Measurements from ENCODE around the gene L3MBTL3.
A peak's percentile ranks its signal among the peaks of the same experiment; 100 is the strongest.

The L3MBTL3 gene

GRCh38 chr6:130026859-130027258 lies 8.5 kb downstream of the L3MBTL3 start:
- FAIRE-seq, result no peak

GRCh38 chr6:130027948-130028347 lies 9.6 kb downstream of the L3MBTL3 start:
- DNase-seq (ENCODE audit: low spot score) (no peak), FAIRE-seq (no peak)

More at GRCh38 chr6:130026859-130027258, 8.5 kb downstream of the L3MBTL3 start:
- no peak for DNase-seq (ENCODE audit: low spot score)

- FAIRE-seq (no peak), DNase-seq (ENCODE audit: low spot score) (no peak)
Measured at GRCh38 chr6:130029163-130029562, 10.8 kb downstream of the L3MBTL3 start.

- no peak for DNase-seq (ENCODE audit: low spot score)
- FAIRE-seq, result no peak
Measured at GRCh38 chr6:130032758-130033340, 14.5 kb downstream of the L3MBTL3 start.

GRCh38 chr6:130033949-130034348 lies 15.6 kb downstream of the L3MBTL3 start:
- no peak for DNase-seq (ENCODE audit: low spot score)

GRCh38 chr6:130034378-130035146 lies 16.2 kb downstream of the L3MBTL3 start:
- no peak for FAIRE-seq
- DNase-seq (ENCODE audit: low spot score), result peak; percentile 25

More at GRCh38 chr6:130033949-130034348, 15.6 kb downstream of the L3MBTL3 start:
- no peak for FAIRE-seq

- no peak for DNase-seq (ENCODE audit: low spot score)
- no peak for FAIRE-seq
Measured at GRCh38 chr6:130035211-130035610, 16.8 kb downstream of the L3MBTL3 start.

GRCh38 chr6:130037207-130037811 lies 18.9 kb downstream of the L3MBTL3 start:
- FAIRE-seq, result no peak
- DNase-seq (ENCODE audit: low spot score), result peak; percentile 12

GRCh38 chr6:130041594-130041993 lies 23.2 kb downstream of the L3MBTL3 start:
- FAIRE-seq, result no peak
- no peak for DNase-seq (ENCODE audit: low spot score)

- no peak for FAIRE-seq
- DNase-seq (ENCODE audit: low spot score), result no peak
Measured at GRCh38 chr6:130043344-130043743, 25.0 kb downstream of the L3MBTL3 start.

- DNase-seq (ENCODE audit: low spot score) (no peak), FAIRE-seq (no peak)
Measured at GRCh38 chr6:130045622-130046021, 27.2 kb downstream of the L3MBTL3 start.

GRCh38 chr6:130046671-130047070 lies 28.3 kb downstream of the L3MBTL3 start:
- FAIRE-seq, result no peak
- no peak for DNase-seq (ENCODE audit: low spot score)

GRCh38 chr6:130047088-130047995 lies 29.0 kb downstream of the L3MBTL3 start:
- FAIRE-seq, result no peak
- no peak for DNase-seq (ENCODE audit: low spot score)

- no peak for DNase-seq (ENCODE audit: low spot score)
- no peak for FAIRE-seq
Measured at GRCh38 chr6:130050230-130050629, 31.8 kb downstream of the L3MBTL3 start.

- FAIRE-seq, result no peak
- no peak for DNase-seq (ENCODE audit: low spot score)
Measured at GRCh38 chr6:130054725-130055124, 36.3 kb downstream of the L3MBTL3 start.

- no peak for DNase-seq (ENCODE audit: low spot score)
- no peak for FAIRE-seq
Measured at GRCh38 chr6:130055271-130055670, 36.9 kb downstream of the L3MBTL3 start.

- FAIRE-seq (no peak), DNase-seq (ENCODE audit: low spot score) (no peak)
Measured at GRCh38 chr6:130057495-130057894, 39.1 kb downstream of the L3MBTL3 start.

- FAIRE-seq (no peak), DNase-seq (ENCODE audit: low spot score) (no peak)
Measured at GRCh38 chr6:130063806-130064205, 45.4 kb downstream of the L3MBTL3 start.

- FAIRE-seq, result no peak
- no peak for DNase-seq (ENCODE audit: low spot score)
Measured at GRCh38 chr6:130065609-130066156, 47.3 kb downstream of the L3MBTL3 start.

GRCh38 chr6:130069485-130069884 lies 51.1 kb downstream of the L3MBTL3 start:
- no peak for FAIRE-seq

GRCh38 chr6:130070326-130070725 lies 51.9 kb downstream of the L3MBTL3 start:
- no peak for FAIRE-seq

More at GRCh38 chr6:130069485-130069884, 51.1 kb downstream of the L3MBTL3 start:
- no peak for DNase-seq (ENCODE audit: low spot score)

More at GRCh38 chr6:130070326-130070725, 51.9 kb downstream of the L3MBTL3 start:
- no peak for DNase-seq (ENCODE audit: low spot score)

Measured in urothelium cell line (cell line).